Measurements from ENCODE around the gene ATRNL1.
"Not testable (repeated sequence)": the region's sequence is repeated elsewhere in the genome, so short reads cannot be mapped to it uniquely, and the experiment has no call there.

Gene ATRNL1

GRCh38 chr10:115758488-115758887 lies 665.3 kb downstream of the ATRNL1 start:
- not testable (repeated sequence) for H3K4me1 ChIP-seq (ENCODE audit: control insufficient read depth, insufficient read depth, low read length); H3K36me3 ChIP-seq (ENCODE audit: control insufficient read depth, insufficient read depth, low read length); H3K9me3 ChIP-seq (ENCODE audit: control insufficient read depth, insufficient read depth, low read depth, low read length); H3K4me3 ChIP-seq (ENCODE audit: low read depth, low read length); H3K27me3 ChIP-seq (ENCODE audit: control insufficient read depth, insufficient read depth, low read length); H3K9ac ChIP-seq (ENCODE audit: low read length); H3K27ac ChIP-seq (ENCODE audit: low read depth, low read length)

- H3K9ac ChIP-seq (ENCODE audit: low read length): no peak overlapping the region
- no peak overlapping the region for H3K4me3 ChIP-seq (ENCODE audit: low read depth, low read length)
- H3K36me3 ChIP-seq (ENCODE audit: control insufficient read depth, insufficient read depth, low read length): no peaks in the 10 kb centered on the region
- H3K4me1 ChIP-seq (ENCODE audit: control insufficient read depth, insufficient read depth, low read length): no peaks in the 10 kb centered on the region; the same call in 1 of the 2 replicates
- H3K9me3 ChIP-seq (ENCODE audit: control insufficient read depth, insufficient read depth, low read depth, low read length): no peaks in the 10 kb centered on the region
- no peak overlapping the region for H3K27ac ChIP-seq (ENCODE audit: low read depth, low read length)
- H3K27me3 ChIP-seq (ENCODE audit: control insufficient read depth, insufficient read depth, low read length): no peaks in the 10 kb centered on the region
These were observed 667.0 kb downstream of the ATRNL1 start for GRCh38 chr10:115760131-115760530.

- Histone ChIP-seq H3K36me3 (ENCODE audit: control insufficient read depth, insufficient read depth, low read length) (no peaks in the 10 kb centered on the region), H3K4me3 (ENCODE audit: low read depth, low read length) (no peak overlapping the region), H3K27me3 (ENCODE audit: control insufficient read depth, insufficient read depth, low read length) (no peaks in the 10 kb centered on the region), H3K4me1 (ENCODE audit: control insufficient read depth, insufficient read depth, low read length) (no peaks in the 10 kb centered on the region; the same call in 1 of the 2 replicates), H3K27ac (ENCODE audit: low read depth, low read length) (no peak overlapping the region), H3K9ac (ENCODE audit: low read length) (no peak overlapping the region), H3K9me3 (ENCODE audit: control insufficient read depth, insufficient read depth, low read depth, low read length) (no peaks in the 10 kb centered on the region)
These were observed 668.0 kb downstream of the ATRNL1 start for GRCh38 chr10:115761166-115761565.

GRCh38 chr10:115762029-115762428 lies 668.9 kb downstream of the ATRNL1 start:
- Histone ChIP-seq H3K27me3 (ENCODE audit: control insufficient read depth, insufficient read depth, low read length) (no peaks in the 10 kb centered on the region), H3K9ac (ENCODE audit: low read length) (no peak overlapping the region), H3K4me1 (ENCODE audit: control insufficient read depth, insufficient read depth, low read length) (no peaks in the 10 kb centered on the region; the same call in 1 of the 2 replicates), H3K27ac (ENCODE audit: low read depth, low read length) (no peak overlapping the region), H3K9me3 (ENCODE audit: control insufficient read depth, insufficient read depth, low read depth, low read length) (no peaks in the 10 kb centered on the region), H3K4me3 (ENCODE audit: low read depth, low read length) (no peak overlapping the region), H3K36me3 (ENCODE audit: control insufficient read depth, insufficient read depth, low read length) (no peaks in the 10 kb centered on the region)

GRCh38 chr10:115771755-115772154 lies 678.6 kb downstream of the ATRNL1 start:
- Histone ChIP-seq H3K9ac (ENCODE audit: low read length) (no peak overlapping the region), H3K27me3 (ENCODE audit: control insufficient read depth, insufficient read depth, low read length) (no peaks in the 10 kb centered on the region), H3K4me1 (ENCODE audit: control insufficient read depth, insufficient read depth, low read length) (no peaks in the 10 kb centered on the region), H3K27ac (ENCODE audit: low read depth, low read length) (no peak overlapping the region), H3K36me3 (ENCODE audit: control insufficient read depth, insufficient read depth, low read length) (no peaks in the 10 kb centered on the region), H3K9me3 (ENCODE audit: control insufficient read depth, insufficient read depth, low read depth, low read length) (no peaks in the 10 kb centered on the region), H3K4me3 (ENCODE audit: low read depth, low read length) (no peak overlapping the region)

- no peak overlapping the region for H3K4me3 ChIP-seq (ENCODE audit: low read depth, low read length)
- no peaks in the 10 kb centered on the region for H3K27me3 ChIP-seq (ENCODE audit: control insufficient read depth, insufficient read depth, low read length)
- no peak overlapping the region for H3K9ac ChIP-seq (ENCODE audit: low read length)
- no peaks in the 10 kb centered on the region for H3K9me3 ChIP-seq (ENCODE audit: control insufficient read depth, insufficient read depth, low read depth, low read length)
- H3K4me1 ChIP-seq (ENCODE audit: control insufficient read depth, insufficient read depth, low read length): no peaks in the 10 kb centered on the region
- no peak overlapping the region for H3K27ac ChIP-seq (ENCODE audit: low read depth, low read length)
- H3K36me3 ChIP-seq (ENCODE audit: control insufficient read depth, insufficient read depth, low read length): no peaks in the 10 kb centered on the region
These were observed 679.4 kb downstream of the ATRNL1 start for GRCh38 chr10:115772606-115773005.

GRCh38 chr10:115773832-115774231 lies 680.7 kb downstream of the ATRNL1 start:
- no peak overlapping the region for H3K4me3 ChIP-seq (ENCODE audit: low read depth, low read length)
- no peak overlapping the region for H3K9ac ChIP-seq (ENCODE audit: low read length)
- no peaks in the 10 kb centered on the region for H3K36me3 ChIP-seq (ENCODE audit: control insufficient read depth, insufficient read depth, low read length)
- H3K27me3 ChIP-seq (ENCODE audit: control insufficient read depth, insufficient read depth, low read length): no peaks in the 10 kb centered on the region
- H3K27ac ChIP-seq (ENCODE audit: low read depth, low read length): no peak overlapping the region
- H3K9me3 ChIP-seq (ENCODE audit: control insufficient read depth, insufficient read depth, low read depth, low read length): no peaks in the 10 kb centered on the region
- H3K4me1 ChIP-seq (ENCODE audit: control insufficient read depth, insufficient read depth, low read length): no peaks in the 10 kb centered on the region

GRCh38 chr10:115774721-115775120 lies 681.6 kb downstream of the ATRNL1 start:
- H3K9me3 ChIP-seq (ENCODE audit: control insufficient read depth, insufficient read depth, low read depth, low read length): no peaks in the 10 kb centered on the region
- H3K4me1 ChIP-seq (ENCODE audit: control insufficient read depth, insufficient read depth, low read length): no peaks in the 10 kb centered on the region
- H3K4me3 ChIP-seq (ENCODE audit: low read depth, low read length): no peak overlapping the region
- H3K27me3 ChIP-seq (ENCODE audit: control insufficient read depth, insufficient read depth, low read length): no peaks in the 10 kb centered on the region
- no peak overlapping the region for H3K9ac ChIP-seq (ENCODE audit: low read length)
- H3K36me3 ChIP-seq (ENCODE audit: control insufficient read depth, insufficient read depth, low read length): no peaks in the 10 kb centered on the region
- no peak overlapping the region for H3K27ac ChIP-seq (ENCODE audit: low read depth, low read length)

- H3K9me3 ChIP-seq (ENCODE audit: control insufficient read depth, insufficient read depth, low read depth, low read length): no peaks in the 10 kb centered on the region
- H3K36me3 ChIP-seq (ENCODE audit: control insufficient read depth, insufficient read depth, low read length): no peaks in the 10 kb centered on the region
- H3K9ac ChIP-seq (ENCODE audit: low read length): no peak overlapping the region
- no peak overlapping the region for H3K4me3 ChIP-seq (ENCODE audit: low read depth, low read length)
- no peaks in the 10 kb centered on the region for H3K4me1 ChIP-seq (ENCODE audit: control insufficient read depth, insufficient read depth, low read length)
- H3K27me3 ChIP-seq (ENCODE audit: control insufficient read depth, insufficient read depth, low read length): no peaks in the 10 kb centered on the region
- H3K27ac ChIP-seq (ENCODE audit: low read depth, low read length): no peak overlapping the region
These were observed 684.5 kb downstream of the ATRNL1 start for GRCh38 chr10:115777646-115778045.

GRCh38 chr10:115790220-115790619 lies 697.1 kb downstream of the ATRNL1 start:
- no peak overlapping the region for H3K9ac ChIP-seq (ENCODE audit: low read length)
- H3K27ac ChIP-seq (ENCODE audit: low read depth, low read length): no peak overlapping the region
- no peaks in the 10 kb centered on the region for H3K36me3 ChIP-seq (ENCODE audit: control insufficient read depth, insufficient read depth, low read length)

GRCh38 chr10:115795964-115796363 lies 702.8 kb downstream of the ATRNL1 start:
- no peaks in the 10 kb centered on the region for H3K27me3 ChIP-seq (ENCODE audit: control insufficient read depth, insufficient read depth, low read length)
- no peak overlapping the region for H3K9ac ChIP-seq (ENCODE audit: low read length)
- H3K27ac ChIP-seq (ENCODE audit: low read depth, low read length): no peak overlapping the region
- H3K36me3 ChIP-seq (ENCODE audit: control insufficient read depth, insufficient read depth, low read length): no peaks in the 10 kb centered on the region
- peaks cover 5% of the 10 kb centered on the region; the same call in 1 of the 2 replicates for H3K4me1 ChIP-seq (ENCODE audit: control insufficient read depth, insufficient read depth, low read length)
- peaks cover 9% of the 10 kb centered on the region; the same call in 1 of the 2 replicates for H3K9me3 ChIP-seq (ENCODE audit: control insufficient read depth, insufficient read depth, low read depth, low read length)
- H3K4me3 ChIP-seq (ENCODE audit: low read depth, low read length): no peak overlapping the region

More at GRCh38 chr10:115790220-115790619, 697.1 kb downstream of the ATRNL1 start:
- Histone ChIP-seq H3K27me3 (ENCODE audit: control insufficient read depth, insufficient read depth, low read length) (no peaks in the 10 kb centered on the region), H3K4me1 (ENCODE audit: control insufficient read depth, insufficient read depth, low read length) (no peaks in the 10 kb centered on the region; the same call in 1 of the 2 replicates), H3K4me3 (ENCODE audit: low read depth, low read length) (no peak overlapping the region), H3K9me3 (ENCODE audit: control insufficient read depth, insufficient read depth, low read depth, low read length) (0 out of 2 replicates have a peak, but pooled peaks cover under 1% of the 10 kb centered on the region)

- Histone ChIP-seq H3K9me3 (ENCODE audit: control insufficient read depth, insufficient read depth, low read depth, low read length) (peaks cover 5% of the 10 kb centered on the region; the same call in 1 of the 2 replicates), H3K27ac (ENCODE audit: low read depth, low read length) (no peak overlapping the region; the same call in 1 of the 2 replicates), H3K4me3 (ENCODE audit: low read depth, low read length) (no peak overlapping the region), H3K27me3 (ENCODE audit: control insufficient read depth, insufficient read depth, low read length) (no peaks in the 10 kb centered on the region), H3K4me1 (ENCODE audit: control insufficient read depth, insufficient read depth, low read length) (peaks cover 17% of the 10 kb centered on the region; the same call in 1 of the 2 replicates), H3K36me3 (ENCODE audit: control insufficient read depth, insufficient read depth, low read length) (no peaks in the 10 kb centered on the region), H3K9ac (ENCODE audit: low read length) (no peak overlapping the region)
These were observed 708.3 kb downstream of the ATRNL1 start for GRCh38 chr10:115801457-115801856.
